T-helper 17 cell (primary cell): ENCODE measurements around the gene HDAC4. TPM values are rescaled to one million over a fixed set of nuclear protein-coding genes. Genes with fewer than 3 reads are reported as not detected.

Experiments
- ATAC-seq: fragments of 150-1000 bp; cut with Tn5 transposase; 2 replicates; pipeline ENCODE4 v1.10.0; 2021; ENCODE audit warnings: mild to moderate bottlenecking, moderate library complexity
- DNase-seq, 3 donors: peaks; one replicate each; pipeline versions ENCODE4 v3.0.0 to v3.0.0-alpha.2; 2020 to 2021
- H3K9me3 ChIP-seq: one replicate; pipeline ENCODE4 v1.7.0; 2013; ENCODE audit warnings: low read length, mild to moderate bottlenecking; ENCODE audit not compliant: control insufficient read depth, poor library complexity, severe bottlenecking
- H3K27ac Mint-ChIP-seq: one replicate; pipeline ENCODE4 v1.8.0; 2022; ENCODE audit warnings: mild to moderate bottlenecking, moderate library complexity, mixed read lengths
- H3K27me3 Mint-ChIP-seq: one replicate; pipeline ENCODE4 v1.8.0; 2022; ENCODE audit warnings: mixed read lengths
- H3K36me3 Mint-ChIP-seq: one replicate; pipeline ENCODE4 v1.8.0; 2022; ENCODE audit warnings: low read depth, mixed read lengths
- H3K4me1 Mint-ChIP-seq: one replicate; pipeline ENCODE4 v1.8.0; 2022; ENCODE audit warnings: mild to moderate bottlenecking, mixed read lengths
- H3K4me3 Mint-ChIP-seq: one replicate; pipeline ENCODE4 v1.8.0; 2022; ENCODE audit warnings: mild to moderate bottlenecking, moderate library complexity, mixed read lengths
- total RNA-seq, 4 donors: library from RNA in 2 of 4; stranded (reverse) in 2 of 4; gene quantifications; one replicate each; pipeline ENCODE4 v1.2.3 and lab custom pipeline; 2022 to 2026

Gene HDAC4
- total RNA-seq, 2 donors from 2014 or later = 78.9 to 79.0 TPM

DNA sequence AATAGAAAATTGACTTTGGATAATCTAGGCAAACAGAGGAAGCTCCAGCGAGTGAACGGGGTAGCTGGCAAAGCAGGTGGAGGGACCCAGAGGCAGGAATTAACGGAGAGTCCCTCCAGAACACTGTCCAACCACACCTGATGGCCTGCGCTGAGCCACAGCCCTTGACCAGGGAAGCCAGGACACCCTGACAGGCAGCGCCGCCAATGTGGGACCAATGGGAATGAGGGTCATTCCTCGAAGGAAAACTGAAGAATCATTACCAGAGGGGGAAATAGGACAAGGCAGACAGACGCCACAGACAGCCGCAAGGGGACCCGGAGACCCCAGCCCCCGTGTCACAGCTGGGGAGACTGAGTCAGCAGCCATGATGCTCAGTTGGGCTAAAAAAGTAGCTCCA lies 40.8 kb downstream of the HDAC4 start:
- H3K4me1 Mint-ChIP-seq = peaks cover 16% of the 10 kb centered on the region
- ATAC-seq (no peak), DNase-seq (no peak)
- peak overlapping the region; percentile 82 for H3K27ac Mint-ChIP-seq
- H3K36me3 Mint-ChIP-seq = peaks cover 4% of the 10 kb centered on the region
- H3K9me3 ChIP-seq = no peaks in the 10 kb centered on the region
- no peaks in the 10 kb centered on the region for H3K27me3 Mint-ChIP-seq
- H3K4me3 Mint-ChIP-seq = peak overlapping the region; percentile 19

DNA sequence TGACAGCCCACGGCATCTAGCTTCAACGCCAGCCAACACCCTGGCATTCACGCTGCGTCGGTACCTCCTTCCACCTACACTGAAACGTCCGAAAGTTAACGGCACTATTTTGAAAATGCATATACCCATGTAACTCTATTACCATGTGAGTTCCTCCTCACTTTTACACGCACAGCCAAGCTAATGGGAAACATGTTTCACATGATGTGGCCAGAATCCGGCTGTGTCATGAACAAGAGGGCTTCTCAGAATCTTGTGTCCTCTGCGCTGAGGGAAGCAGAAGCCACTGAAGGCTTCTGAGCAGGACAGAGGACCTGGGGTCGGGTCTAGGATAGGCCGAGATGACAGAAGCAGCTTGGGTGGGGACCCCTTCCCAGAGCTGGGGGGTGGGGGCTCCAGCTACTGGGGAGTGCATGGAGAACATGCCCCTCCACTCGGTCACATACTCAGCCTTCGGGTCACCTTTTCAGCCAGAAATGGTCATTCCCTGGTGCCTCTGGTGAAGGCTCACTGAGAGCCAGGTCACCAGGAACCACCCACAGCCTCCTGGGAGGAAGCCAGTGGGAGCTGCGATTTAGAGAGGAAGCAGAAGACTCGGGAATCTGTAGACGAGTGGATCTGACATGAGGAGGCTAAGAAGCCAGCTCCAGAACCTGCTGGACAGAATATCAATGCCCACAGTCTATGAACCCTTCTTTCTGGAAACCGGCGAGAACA lies 41.5 kb downstream of the HDAC4 start:
- Mint-ChIP-seq H3K27ac (peak overlapping the region; percentile 82), H3K4me3 (peak overlapping the region; percentile 19), H3K27me3 (no peaks in the 10 kb centered on the region), H3K36me3 (peaks cover 4% of the 10 kb centered on the region), H3K4me1 (peaks cover 13% of the 10 kb centered on the region)
- no peak for ATAC-seq
- DNase-seq = no peak
- no peaks in the 10 kb centered on the region for H3K9me3 ChIP-seq

DNA sequence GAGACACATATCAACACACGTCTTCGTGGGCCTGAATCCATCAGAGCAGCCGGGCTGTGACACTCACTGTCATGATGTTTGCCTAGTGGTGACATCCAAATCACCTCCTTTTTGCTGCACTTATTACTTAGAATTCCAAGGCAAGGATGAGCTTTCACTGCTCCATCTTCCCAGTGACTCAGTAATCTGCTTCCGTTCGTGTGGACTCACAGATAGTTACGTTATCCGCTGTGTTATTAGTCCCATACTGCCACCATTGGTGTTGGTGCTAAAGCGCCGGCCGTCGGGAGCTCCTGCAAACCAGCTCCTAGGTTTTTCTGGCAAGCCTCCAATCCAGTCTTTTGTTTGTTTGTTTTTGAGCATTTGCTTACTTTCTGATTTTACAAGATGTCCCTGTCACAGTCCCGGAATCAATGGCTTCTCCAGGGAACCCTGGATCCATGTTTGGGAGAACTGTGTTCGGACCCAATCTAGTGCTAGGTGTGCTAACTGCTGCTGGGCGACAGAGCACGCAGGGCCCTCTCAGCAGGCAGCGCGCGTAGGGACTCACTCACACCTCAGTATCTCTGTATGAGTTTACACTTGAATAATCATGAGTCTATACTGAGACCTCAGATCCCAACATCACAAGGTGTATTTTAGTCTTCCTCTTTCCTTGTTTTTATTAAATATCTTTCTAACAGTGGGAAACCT lies 42.6 kb downstream of the HDAC4 start:
- Mint-ChIP-seq H3K27me3 (no peaks in the 10 kb centered on the region), H3K36me3 (peaks cover 4% of the 10 kb centered on the region), H3K27ac (peak overlapping the region; percentile 27), H3K4me3 (no peak overlapping the region), H3K4me1 (peaks cover 5% of the 10 kb centered on the region)
- no peaks in the 10 kb centered on the region for H3K9me3 ChIP-seq
- DNase-seq = no peak
- no peak for ATAC-seq

DNA sequence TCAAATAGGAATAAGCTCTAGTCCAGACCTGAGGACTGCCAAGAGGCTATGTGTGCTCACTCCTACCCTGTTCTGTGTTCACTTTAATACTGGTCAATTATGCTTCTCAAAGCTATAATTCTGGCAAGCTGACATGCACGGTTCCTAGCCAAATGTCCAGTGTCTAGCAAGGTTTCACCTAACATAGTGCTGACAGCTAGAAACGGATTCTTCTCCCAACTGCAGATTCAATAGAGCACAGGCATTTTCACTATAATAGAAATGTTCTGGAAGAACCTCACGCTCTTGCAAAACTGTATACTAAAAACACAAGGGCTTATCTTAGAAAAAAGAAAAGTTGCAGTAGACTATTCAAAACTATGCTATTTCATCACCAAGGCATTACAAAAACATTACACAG lies 45.1 kb downstream of the HDAC4 start:
- H3K27me3 Mint-ChIP-seq = no peaks in the 10 kb centered on the region
- H3K36me3 Mint-ChIP-seq = peaks cover 6% of the 10 kb centered on the region
- peaks cover 9% of the 10 kb centered on the region for H3K4me1 Mint-ChIP-seq
- no peaks in the 10 kb centered on the region for H3K9me3 ChIP-seq
- H3K27ac Mint-ChIP-seq = no peak overlapping the region
- no peak for DNase-seq
- H3K4me3 Mint-ChIP-seq = no peak overlapping the region
- ATAC-seq = no peak

DNA sequence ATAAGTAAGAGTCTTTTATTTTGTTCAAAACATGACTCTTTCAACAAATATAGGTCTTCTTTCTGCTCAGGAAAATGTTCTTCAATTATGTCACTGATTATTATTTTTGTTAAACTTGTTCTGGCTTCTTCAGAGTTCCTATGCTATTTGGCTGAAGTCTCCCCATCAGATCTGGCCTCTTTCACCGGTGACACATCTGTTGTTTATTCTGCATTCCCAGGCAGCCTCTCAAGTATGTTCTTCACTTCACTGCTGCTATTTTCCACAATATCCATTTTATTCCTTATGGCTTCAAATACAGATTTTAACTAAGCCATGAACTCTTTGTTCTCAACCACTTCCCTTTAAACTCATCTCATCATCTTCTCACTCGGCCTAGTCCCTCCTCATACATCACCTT lies 45.7 kb downstream of the HDAC4 start:
- no peaks in the 10 kb centered on the region for H3K27me3 Mint-ChIP-seq
- H3K4me3 Mint-ChIP-seq = no peak overlapping the region
- ATAC-seq = no peak
- DNase-seq = no peak
- H3K27ac Mint-ChIP-seq = no peak overlapping the region
- H3K4me1 Mint-ChIP-seq = peaks cover 9% of the 10 kb centered on the region
- peaks cover 6% of the 10 kb centered on the region for H3K36me3 Mint-ChIP-seq
- no peaks in the 10 kb centered on the region for H3K9me3 ChIP-seq

DNA sequence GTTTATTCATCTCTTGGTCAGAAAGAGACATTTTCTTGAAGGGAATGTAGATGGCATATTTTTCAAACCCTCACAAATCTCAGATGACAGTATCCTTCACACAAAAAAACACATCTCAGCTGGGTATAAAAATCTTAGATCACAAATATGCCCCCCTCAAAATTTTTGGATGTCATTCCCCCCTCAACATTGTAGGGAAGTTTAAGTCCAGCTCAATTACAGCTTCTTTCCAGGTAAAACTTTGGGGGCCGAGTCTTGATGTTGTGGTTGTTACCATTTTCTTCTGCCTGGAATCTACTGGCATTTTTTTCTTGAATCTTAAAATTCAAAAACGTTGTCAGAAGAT lies 46.1 kb downstream of the HDAC4 start:
- H3K27ac Mint-ChIP-seq = no peak overlapping the region
- ATAC-seq = no peak
- peaks cover 9% of the 10 kb centered on the region for H3K4me1 Mint-ChIP-seq
- H3K4me3 Mint-ChIP-seq = no peak overlapping the region
- peaks cover 6% of the 10 kb centered on the region for H3K36me3 Mint-ChIP-seq
- no peaks in the 10 kb centered on the region for H3K27me3 Mint-ChIP-seq
- no peak for DNase-seq
- H3K9me3 ChIP-seq = no peaks in the 10 kb centered on the region

DNA sequence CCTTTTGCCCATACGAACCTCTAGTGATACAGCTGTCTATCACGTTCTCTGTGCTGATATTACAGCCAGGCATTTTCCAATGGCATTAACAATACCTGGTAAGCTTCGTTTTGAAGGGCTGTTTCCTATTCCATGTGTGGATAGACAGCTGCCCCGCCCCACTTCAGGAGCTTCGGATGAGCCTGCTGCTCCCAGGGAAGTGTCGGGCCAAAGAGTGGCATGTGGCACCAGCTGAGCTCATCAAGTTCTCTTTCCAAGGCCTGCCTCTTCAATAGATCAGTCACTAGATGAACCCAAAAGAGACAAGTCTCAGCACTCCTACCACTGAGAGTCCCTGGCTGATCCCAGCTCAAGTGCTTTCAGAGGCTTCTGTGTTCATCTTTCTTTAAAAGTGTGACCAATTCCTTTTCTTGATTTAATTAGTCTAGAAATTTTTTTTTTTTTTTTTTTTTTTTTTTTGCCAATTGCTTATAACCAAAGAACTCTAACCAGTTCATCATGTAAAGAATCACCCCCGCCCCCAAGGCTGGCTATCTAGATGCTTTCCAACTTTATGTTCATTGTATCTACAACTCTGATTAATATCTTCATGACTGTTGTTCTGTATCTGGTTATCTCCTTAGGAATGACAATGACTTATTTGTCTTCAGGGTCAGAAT lies 46.6 kb downstream of the HDAC4 start:
- H3K27me3 Mint-ChIP-seq = no peaks in the 10 kb centered on the region
- no peaks in the 10 kb centered on the region for H3K9me3 ChIP-seq
- peaks cover 11% of the 10 kb centered on the region for H3K36me3 Mint-ChIP-seq
- ATAC-seq (no peak), DNase-seq (no peak)
- no peak overlapping the region for H3K4me3 Mint-ChIP-seq
- H3K4me1 Mint-ChIP-seq = peaks cover 13% of the 10 kb centered on the region
- no peak overlapping the region for H3K27ac Mint-ChIP-seq

DNA sequence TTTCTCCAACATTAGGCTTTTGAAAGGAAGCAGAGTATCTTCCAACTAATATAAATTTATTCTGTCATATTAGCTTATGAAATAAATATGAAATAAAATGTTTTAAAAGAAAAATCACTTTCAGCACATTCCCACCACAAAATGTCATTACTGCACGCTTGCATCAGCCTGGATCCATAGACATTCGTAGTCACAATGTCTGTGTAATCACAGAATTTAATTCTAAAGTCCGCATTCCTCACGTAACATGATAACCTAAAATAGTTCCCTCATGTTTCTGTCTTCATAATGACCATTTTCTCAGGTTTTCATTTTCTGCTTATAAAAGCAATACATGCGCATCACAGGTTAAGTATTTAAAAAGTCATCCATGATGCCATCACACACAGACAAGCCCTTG lies 47.1 kb downstream of the HDAC4 start:
- no peak for DNase-seq
- H3K27me3 Mint-ChIP-seq = no peaks in the 10 kb centered on the region
- peaks cover 11% of the 10 kb centered on the region for H3K36me3 Mint-ChIP-seq
- no peak overlapping the region for H3K27ac Mint-ChIP-seq
- H3K4me1 Mint-ChIP-seq = peaks cover 14% of the 10 kb centered on the region
- no peak overlapping the region for H3K4me3 Mint-ChIP-seq
- no peaks in the 10 kb centered on the region for H3K9me3 ChIP-seq
- no peak for ATAC-seq

DNA sequence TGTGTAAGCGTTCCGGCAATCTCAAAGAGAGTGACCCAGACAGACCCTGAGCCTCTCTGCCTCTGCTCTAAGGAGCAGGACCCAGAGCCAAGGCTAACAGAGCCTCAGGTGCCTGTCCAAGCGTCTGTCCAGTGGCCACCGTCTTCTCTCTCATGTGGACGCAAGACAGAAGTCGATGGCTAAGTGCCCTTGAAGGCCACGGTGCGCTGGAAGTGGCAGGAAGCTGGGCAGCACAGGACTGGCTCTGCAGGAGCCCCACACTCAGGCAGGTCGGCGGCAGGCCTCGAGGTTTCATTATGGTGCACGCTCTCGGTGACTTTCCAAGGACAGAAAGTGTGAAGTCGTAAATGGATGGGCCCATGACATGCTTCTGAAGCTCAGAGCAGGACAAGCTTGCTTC lies 49.1 kb downstream of the HDAC4 start:
- ATAC-seq (no peak), DNase-seq (no peak)
- no peaks in the 10 kb centered on the region for H3K9me3 ChIP-seq
- Mint-ChIP-seq H3K36me3 (peaks cover 11% of the 10 kb centered on the region), H3K27ac (peak overlapping the region; percentile 39), H3K4me3 (no peak overlapping the region), H3K4me1 (peaks cover 9% of the 10 kb centered on the region), H3K27me3 (no peaks in the 10 kb centered on the region)

DNA sequence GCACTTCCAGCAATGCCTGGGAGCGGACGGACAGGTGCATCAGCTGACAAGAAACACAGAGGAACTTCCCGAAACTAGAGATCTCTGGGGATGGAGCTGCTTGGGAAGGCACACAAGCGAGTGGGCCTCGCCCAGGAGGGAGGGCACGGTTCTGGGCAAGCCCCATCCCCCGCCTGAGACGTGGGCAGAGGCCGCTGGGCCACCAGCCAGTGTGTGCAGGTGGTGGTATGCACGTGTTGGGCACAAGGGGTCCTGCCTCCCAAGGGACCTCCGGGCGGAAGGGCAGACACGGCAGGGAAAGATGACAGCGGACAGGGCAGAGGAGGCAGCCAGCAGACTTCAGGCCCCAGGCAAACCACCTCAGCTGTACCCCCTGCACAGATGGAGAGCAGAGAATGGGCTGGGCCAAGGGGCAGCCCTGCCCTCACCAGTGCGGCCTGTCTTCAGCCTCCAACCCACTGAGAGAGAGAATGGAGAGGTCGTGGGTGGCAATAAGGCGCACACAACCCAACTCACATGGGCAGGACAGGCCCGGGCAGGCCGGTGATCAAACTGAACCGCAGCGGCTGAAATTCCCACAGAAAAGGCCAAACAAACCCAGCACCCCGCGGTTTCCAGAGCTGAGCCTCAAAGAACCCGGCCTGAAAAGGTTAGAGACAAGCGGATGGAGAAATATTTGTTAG lies 51.2 kb downstream of the HDAC4 start:
- H3K27me3 Mint-ChIP-seq = no peaks in the 10 kb centered on the region
- no peak overlapping the region for H3K4me3 Mint-ChIP-seq
- peaks cover 7% of the 10 kb centered on the region for H3K36me3 Mint-ChIP-seq
- no peaks in the 10 kb centered on the region for H3K9me3 ChIP-seq
- H3K27ac Mint-ChIP-seq = peak overlapping the region; percentile 24
- peaks cover 9% of the 10 kb centered on the region for H3K4me1 Mint-ChIP-seq
- DNase-seq (no peak), ATAC-seq (no peak)

DNA sequence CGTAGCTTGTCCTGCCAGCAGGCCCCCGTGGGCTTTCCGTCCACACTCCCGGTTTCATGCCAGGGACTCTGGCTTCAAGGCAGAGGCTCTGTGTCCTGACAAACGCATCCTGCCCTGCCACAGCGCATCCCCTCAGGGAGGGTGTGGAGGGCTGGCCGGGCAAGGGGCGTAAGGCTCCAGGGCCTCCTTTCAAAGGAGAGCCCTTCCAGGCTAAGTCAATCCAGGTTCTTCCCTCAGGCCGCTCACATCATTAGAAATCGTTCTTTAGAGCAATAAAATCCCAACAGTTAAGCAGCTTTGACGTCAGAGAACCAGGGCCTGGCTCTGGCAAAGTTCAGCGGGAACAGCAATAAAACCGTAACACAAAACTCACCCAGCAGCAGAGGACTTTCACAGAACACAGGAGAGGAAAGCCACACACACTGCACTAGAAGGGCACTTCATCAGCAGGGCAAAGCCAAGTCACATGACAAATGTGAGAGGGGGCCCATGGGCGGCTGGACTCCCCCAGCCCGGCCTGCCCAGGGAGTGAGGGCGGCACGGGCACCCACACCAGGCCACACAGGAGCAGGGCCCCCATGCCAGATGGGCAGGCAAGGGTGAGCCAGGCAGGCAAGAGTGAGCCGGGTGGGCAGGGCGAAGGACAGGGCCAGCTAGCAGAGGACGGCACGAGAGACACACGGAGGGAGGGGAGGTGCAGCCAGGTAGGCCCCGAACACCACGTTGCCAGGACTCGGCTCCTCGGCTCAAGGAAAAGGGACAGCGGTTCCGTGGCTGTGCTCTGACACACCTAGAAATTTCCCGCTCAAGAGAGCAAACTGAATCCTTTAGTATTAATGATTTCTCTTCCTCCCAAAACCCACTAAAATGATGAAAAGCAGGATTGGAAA lies 52.0 kb downstream of the HDAC4 start:
- no peak overlapping the region for H3K4me3 Mint-ChIP-seq
- ATAC-seq (no peak), DNase-seq (no peak)
- peaks cover 7% of the 10 kb centered on the region for H3K36me3 Mint-ChIP-seq
- no peaks in the 10 kb centered on the region for H3K9me3 ChIP-seq
- peaks cover 9% of the 10 kb centered on the region for H3K4me1 Mint-ChIP-seq
- H3K27ac Mint-ChIP-seq = no peak overlapping the region
- H3K27me3 Mint-ChIP-seq = no peaks in the 10 kb centered on the region

DNA sequence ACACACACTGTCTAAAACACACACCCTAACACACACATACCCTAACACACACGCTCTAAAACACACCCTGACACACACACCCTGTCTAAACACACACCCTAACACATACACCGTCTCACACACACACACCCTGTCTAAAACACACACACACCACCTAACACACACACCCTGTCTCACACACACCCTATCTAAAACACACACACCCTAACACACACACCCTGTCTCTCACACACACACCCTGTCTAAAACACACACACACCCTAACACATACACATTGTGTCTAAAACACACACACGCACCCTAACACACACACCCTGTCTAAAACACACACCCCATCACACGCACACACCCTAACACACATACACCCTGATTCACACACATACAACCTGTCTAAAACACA lies 54.1 kb downstream of the HDAC4 start:
- peaks cover 9% of the 10 kb centered on the region for H3K4me1 Mint-ChIP-seq
- ATAC-seq = no peak

More for the DNA sequence above, 54.1 kb downstream of the HDAC4 start:
- Mint-ChIP-seq H3K4me3 (no peak overlapping the region), H3K36me3 (peaks cover 5% of the 10 kb centered on the region), H3K27ac (no peak overlapping the region), H3K27me3 (no peaks in the 10 kb centered on the region)
- no peak for DNase-seq
- no peaks in the 10 kb centered on the region for H3K9me3 ChIP-seq
